ENCODE data around the gene PPP2R2C.

Gene PPP2R2C

DNA sequence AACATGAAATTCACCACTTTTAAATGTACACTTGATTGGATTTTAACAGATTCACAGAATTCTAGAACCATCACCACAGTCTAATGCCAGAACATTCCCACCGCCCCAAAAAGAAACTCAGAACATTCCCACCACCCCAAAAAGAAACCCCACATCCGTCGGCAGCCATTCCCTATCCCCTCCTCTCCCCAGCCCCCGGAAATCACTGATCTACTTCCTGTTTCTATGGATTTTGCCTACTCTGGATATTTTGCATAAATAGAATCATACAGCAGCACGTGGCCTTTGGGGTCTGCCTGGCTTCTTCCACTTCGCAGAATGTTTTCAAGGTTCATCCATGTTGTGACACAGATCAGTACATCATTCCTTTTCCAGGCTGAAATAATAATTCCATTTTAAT lies 79.3 kb downstream of the PPP2R2C start:
- DNase-seq: no peak
- H3K4me3 ChIP-seq (ENCODE audit: insufficient read depth in 1 of 2, low read depth in 1 of 2, low read length in 2 of 2): no peak overlapping the region
- 86% methylated on average over 6 of the region's 6 CpGs for WGBS

DNA sequence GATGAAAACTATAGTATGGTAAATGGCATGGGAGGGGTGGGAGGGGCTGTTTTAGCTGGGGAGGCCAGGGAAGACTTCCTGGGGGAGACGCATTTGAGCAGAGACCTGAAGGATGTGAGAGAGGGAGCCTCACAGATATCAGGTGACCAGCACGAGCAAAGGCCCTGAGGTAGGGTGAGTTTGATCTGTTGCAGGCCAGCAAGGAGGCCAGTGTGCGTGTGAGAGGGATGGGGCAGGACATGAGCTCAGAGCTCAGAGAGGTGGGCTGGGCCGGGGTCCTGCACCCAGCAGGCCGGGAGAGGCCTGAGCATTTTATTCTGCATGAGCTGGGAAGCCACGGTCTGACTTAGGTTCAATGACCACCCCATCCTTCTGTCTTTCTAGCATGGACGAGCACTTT lies 80.0 kb downstream of the PPP2R2C start:
- Histone ChIP-seq H4K8ac (ENCODE audit: low read length) (no peak overlapping the region), H3K14ac (ENCODE audit: low read length in 2 of 2) (no peak overlapping the region)

More for the DNA sequence above, 79.3 kb downstream of the PPP2R2C start:
- Histone ChIP-seq H4K8ac (ENCODE audit: low read length) (no peak overlapping the region), H3K27me3 (ENCODE audit: control insufficient read depth in 1 of 2, insufficient read depth in 1 of 2, low read length in 2 of 2) (peaks cover 26 to 58% of the 10 kb centered on the region in 2 experiments), H2BK120ac (ENCODE audit: low read depth, low read length) (no peak overlapping the region), H3K23ac (ENCODE audit: low read length in 2 of 2) (no peak overlapping the region), H3K4me2 (ENCODE audit: low read length, poor library complexity, severe bottlenecking) (no peak overlapping the region), H3K14ac (ENCODE audit: low read length in 2 of 2) (no peak overlapping the region), H2BK15ac (ENCODE audit: low read depth, poor library complexity, severe bottlenecking) (no peak overlapping the region), H3K18ac (ENCODE audit: low read depth in 1 of 2, low read length in 2 of 2) (no peak overlapping the region), H2BK12ac (ENCODE audit: low read length in 2 of 2) (no peak overlapping the region), H3K36me3 (ENCODE audit: control insufficient read depth in 1 of 2, insufficient read depth in 2 of 2, low read depth in 1 of 2, low read length in 2 of 2) (no peaks in the 10 kb centered on the region), H2AFZ (ENCODE audit: low read depth, low read length) (no peak overlapping the region), H4K91ac (ENCODE audit: low read length) (no peak overlapping the region), H2AK5ac (ENCODE audit: low read length, severe bottlenecking) (no peak overlapping the region), H3K9me3 (ENCODE audit: control insufficient read depth, low read length) (no peaks in the 10 kb centered on the region), H3K4ac (ENCODE audit: low read depth in 1 of 2, low read length in 2 of 2) (no peak overlapping the region), H3K4me1 (ENCODE audit: control insufficient read depth, insufficient read depth, low read depth, low read length) (no peaks in the 10 kb centered on the region), H2BK5ac (ENCODE audit: low read depth, low read length, poor library complexity, severe bottlenecking) (no peak overlapping the region), H3K27ac (ENCODE audit: low read length, poor library complexity, severe bottlenecking) (no peak overlapping the region), H3K9ac (ENCODE audit: low read length) (no peak overlapping the region), H3K79me1 (replicated peaks; ENCODE audit: low read length, poor library complexity, severe bottlenecking) (no peaks in the 10 kb centered on the region)

GRCh38 chr4:6391852-6392188 lies 80.6 kb downstream of the PPP2R2C start:
- Histone ChIP-seq H3K9ac (ENCODE audit: low read length) (no peak overlapping the region), H3K4me3 (ENCODE audit: insufficient read depth in 1 of 2, low read depth in 1 of 2, low read length in 2 of 2) (no peak overlapping the region), H3K23ac (ENCODE audit: low read length in 2 of 2) (no peak overlapping the region), H3K14ac (ENCODE audit: low read length in 2 of 2) (no peak overlapping the region), H3K79me1 (replicated peaks; ENCODE audit: low read length, poor library complexity, severe bottlenecking) (no peaks in the 10 kb centered on the region), H2BK15ac (ENCODE audit: low read depth, poor library complexity, severe bottlenecking) (no peak overlapping the region), H2BK120ac (ENCODE audit: low read depth, low read length) (no peak overlapping the region), H3K27me3 (ENCODE audit: control insufficient read depth in 1 of 2, insufficient read depth in 1 of 2, low read length in 2 of 2) (peaks cover 26 to 56% of the 10 kb centered on the region in 2 experiments), H3K9me3 (ENCODE audit: control insufficient read depth, low read length) (no peaks in the 10 kb centered on the region), H3K18ac (ENCODE audit: low read depth in 1 of 2, low read length in 2 of 2) (no peak overlapping the region), H2BK5ac (ENCODE audit: low read depth, low read length, poor library complexity, severe bottlenecking) (no peak overlapping the region), H3K27ac (ENCODE audit: low read length, poor library complexity, severe bottlenecking) (no peak overlapping the region), H3K36me3 (ENCODE audit: control insufficient read depth in 1 of 2, insufficient read depth in 2 of 2, low read depth in 1 of 2, low read length in 2 of 2) (no peaks in the 10 kb centered on the region), H2AK5ac (ENCODE audit: low read length, severe bottlenecking) (no peak overlapping the region), H2AFZ (ENCODE audit: low read depth, low read length) (no peak overlapping the region), H4K8ac (ENCODE audit: low read length) (no peak overlapping the region), H2BK12ac (ENCODE audit: low read length in 2 of 2) (no peak overlapping the region), H3K4me1 (ENCODE audit: control insufficient read depth, insufficient read depth, low read depth, low read length) (no peaks in the 10 kb centered on the region), H4K91ac (ENCODE audit: low read length) (no peak overlapping the region), H3K4me2 (ENCODE audit: low read length, poor library complexity, severe bottlenecking) (no peak overlapping the region), H3K4ac (ENCODE audit: low read depth in 1 of 2, low read length in 2 of 2) (no peak overlapping the region)
- DNase-seq: no peak
- 84% methylated on average over 5 of the region's 9 CpGs for WGBS

More for the DNA sequence above, 80.0 kb downstream of the PPP2R2C start:
- H3K27me3 ChIP-seq (ENCODE audit: control insufficient read depth in 1 of 2, insufficient read depth in 1 of 2, low read length in 2 of 2): peaks cover 26 to 56% of the 10 kb centered on the region in 2 experiments
- H4K91ac ChIP-seq (ENCODE audit: low read length): no peak overlapping the region
- H3K9me3 ChIP-seq (ENCODE audit: control insufficient read depth, low read length): no peaks in the 10 kb centered on the region
- no peak overlapping the region for H3K4me2 ChIP-seq (ENCODE audit: low read length, poor library complexity, severe bottlenecking)
- no peak overlapping the region for H3K18ac ChIP-seq (ENCODE audit: low read depth in 1 of 2, low read length in 2 of 2)
- WGBS: 82% methylated on average over 7 of the region's 7 CpGs
- no peak overlapping the region for H2BK120ac ChIP-seq (ENCODE audit: low read depth, low read length)
- no peak for DNase-seq
- no peak overlapping the region for H2BK5ac ChIP-seq (ENCODE audit: low read depth, low read length, poor library complexity, severe bottlenecking)
- H3K4me1 ChIP-seq (ENCODE audit: control insufficient read depth, insufficient read depth, low read depth, low read length): no peaks in the 10 kb centered on the region
- H3K36me3 ChIP-seq (ENCODE audit: control insufficient read depth in 1 of 2, insufficient read depth in 2 of 2, low read depth in 1 of 2, low read length in 2 of 2): no peaks in the 10 kb centered on the region
- no peak overlapping the region for H3K23ac ChIP-seq (ENCODE audit: low read length in 2 of 2)
- no peak overlapping the region for H3K9ac ChIP-seq (ENCODE audit: low read length)
- no peak overlapping the region for H2AFZ ChIP-seq (ENCODE audit: low read depth, low read length)
- H2BK15ac ChIP-seq (ENCODE audit: low read depth, poor library complexity, severe bottlenecking): no peak overlapping the region
- H3K4me3 ChIP-seq (ENCODE audit: insufficient read depth in 1 of 2, low read depth in 1 of 2, low read length in 2 of 2): no peak overlapping the region
- H3K4ac ChIP-seq (ENCODE audit: low read depth in 1 of 2, low read length in 2 of 2): no peak overlapping the region
- no peak overlapping the region for H2BK12ac ChIP-seq (ENCODE audit: low read length in 2 of 2)
- no peak overlapping the region for H3K27ac ChIP-seq (ENCODE audit: low read length, poor library complexity, severe bottlenecking)
- no peaks in the 10 kb centered on the region for H3K79me1 ChIP-seq (replicated peaks; ENCODE audit: low read length, poor library complexity, severe bottlenecking)
- H2AK5ac ChIP-seq (ENCODE audit: low read length, severe bottlenecking): no peak overlapping the region

- no peak overlapping the region for H3K4me3 ChIP-seq (ENCODE audit: insufficient read depth in 1 of 2, low read depth in 1 of 2, low read length in 2 of 2)
- no peak overlapping the region for H2AK5ac ChIP-seq (ENCODE audit: low read length, severe bottlenecking)
- H4K91ac ChIP-seq (ENCODE audit: low read length): no peak overlapping the region
- no peak overlapping the region for H3K4me2 ChIP-seq (ENCODE audit: low read length, poor library complexity, severe bottlenecking)
- H3K4ac ChIP-seq (ENCODE audit: low read depth in 1 of 2, low read length in 2 of 2): no peak overlapping the region
- H2BK5ac ChIP-seq (ENCODE audit: low read depth, low read length, poor library complexity, severe bottlenecking): no peak overlapping the region
- peaks cover 23 to 56% of the 10 kb centered on the region in 2 experiments for H3K27me3 ChIP-seq (ENCODE audit: control insufficient read depth in 1 of 2, insufficient read depth in 1 of 2, low read length in 2 of 2)
- H4K8ac ChIP-seq (ENCODE audit: low read length): no peak overlapping the region
- no peak overlapping the region for H3K27ac ChIP-seq (ENCODE audit: low read length, poor library complexity, severe bottlenecking)
- H2AFZ ChIP-seq (ENCODE audit: low read depth, low read length): no peak overlapping the region
- no peak overlapping the region for H2BK120ac ChIP-seq (ENCODE audit: low read depth, low read length)
- H3K18ac ChIP-seq (ENCODE audit: low read depth in 1 of 2, low read length in 2 of 2): no peak overlapping the region
- H2BK15ac ChIP-seq (ENCODE audit: low read depth, poor library complexity, severe bottlenecking): no peak overlapping the region
- DNase-seq: no peak
- H3K79me1 ChIP-seq (replicated peaks; ENCODE audit: low read length, poor library complexity, severe bottlenecking): no peaks in the 10 kb centered on the region
- no peak overlapping the region for H3K14ac ChIP-seq (ENCODE audit: low read length in 2 of 2)
- H3K9me3 ChIP-seq (ENCODE audit: control insufficient read depth, low read length): no peaks in the 10 kb centered on the region
- no peak overlapping the region for H3K9ac ChIP-seq (ENCODE audit: low read length)
- H3K4me1 ChIP-seq (ENCODE audit: control insufficient read depth, insufficient read depth, low read depth, low read length): no peaks in the 10 kb centered on the region
- H2BK12ac ChIP-seq (ENCODE audit: low read length in 2 of 2): no peak overlapping the region
- WGBS: 73% methylated on average over 15 of the region's 15 CpGs
- H3K23ac ChIP-seq (ENCODE audit: low read length in 2 of 2): no peak overlapping the region
- H3K36me3 ChIP-seq (ENCODE audit: control insufficient read depth in 1 of 2, insufficient read depth in 2 of 2, low read depth in 1 of 2, low read length in 2 of 2): no peaks in the 10 kb centered on the region
Measured at GRCh38 chr4:6391186-6391851, 81.1 kb downstream of the PPP2R2C start.
